Measurements from ENCODE around the gene SLC16A4.
A peak's percentile ranks its signal among the peaks of the same experiment; 100 is the strongest.
"Not testable (repeated sequence)": the region's sequence is repeated elsewhere in the genome, so short reads cannot be mapped to it uniquely, and the experiment has no call there.

The SLC16A4 gene

DNA sequence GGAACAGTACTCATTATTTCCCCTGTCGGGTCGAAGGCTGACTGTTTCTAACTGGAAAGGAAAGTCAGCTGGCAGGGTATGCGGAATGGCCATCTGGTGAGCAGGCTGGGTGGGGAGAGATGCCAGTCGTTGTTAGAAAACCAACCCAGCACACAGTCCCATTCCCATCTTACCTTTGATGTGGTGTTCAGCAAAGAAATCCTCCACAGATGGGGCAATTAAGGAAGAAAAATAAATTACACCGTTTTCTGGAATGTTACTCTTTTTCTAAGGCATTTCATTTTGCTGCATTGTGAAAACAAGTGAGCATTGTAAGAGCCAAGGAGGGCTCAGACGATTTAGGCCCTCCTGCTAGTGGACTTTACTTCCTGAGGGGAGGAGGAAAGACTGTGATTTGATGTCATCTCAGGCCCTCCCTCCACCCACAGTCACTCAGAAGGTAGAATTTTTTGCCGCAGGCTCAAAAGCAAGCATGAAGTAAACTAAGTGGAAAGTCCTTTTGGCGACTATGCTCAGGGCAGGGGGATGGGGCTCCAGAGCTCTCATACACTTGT is at the start of gene SLC16A4:
SLC16A4 (minus strand) TSS at position 335 of the 554 bp plus-strand sequence. CDS start 1,703 bp downstream, outside the sequence.
- no peak for DNase-seq

DNA sequence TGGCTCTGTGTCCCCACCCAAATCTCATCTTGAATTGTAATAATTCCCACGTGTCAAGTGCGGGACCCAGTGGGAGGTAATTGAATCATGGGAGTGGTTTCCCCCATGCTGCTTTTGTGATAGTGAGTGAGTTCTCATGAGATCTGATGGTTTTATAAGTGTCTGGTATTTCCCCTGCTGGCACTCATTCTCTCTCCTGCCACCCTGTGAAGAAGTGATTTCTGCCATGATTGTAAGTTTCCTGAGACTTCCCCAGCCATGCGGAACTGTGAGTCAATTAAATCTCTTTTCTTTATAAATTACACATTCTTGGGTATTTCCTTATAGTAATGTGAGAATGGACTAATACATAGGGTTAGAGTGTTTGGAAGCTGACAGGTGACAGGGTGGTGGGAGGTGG is 49.0 kb upstream of the SLC16A4 start:
- not testable (repeated sequence) for DNase-seq

DNA sequence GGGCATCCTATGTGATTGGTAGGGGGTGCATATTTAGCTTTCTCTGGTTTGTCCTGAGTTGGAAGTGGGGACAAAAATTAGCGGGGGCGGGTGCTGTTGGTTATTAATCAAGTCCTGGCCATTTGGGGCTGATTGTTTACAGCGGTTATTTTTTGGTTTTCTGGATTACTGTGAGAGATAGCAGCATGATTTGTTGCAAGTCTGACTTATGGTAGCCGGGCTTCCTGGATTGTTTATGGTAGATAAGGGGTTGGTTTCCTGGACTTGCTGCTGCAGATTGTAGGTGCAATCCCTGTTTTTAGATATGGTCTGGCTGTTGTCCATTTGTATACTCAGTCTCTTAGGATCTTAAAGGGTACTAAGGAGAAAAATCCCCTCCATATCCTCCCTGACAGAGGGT is 48.1 kb upstream of the SLC16A4 start:
- no peak for DNase-seq

GRCh38 chr1:110437645-110438299 is 46.9 kb upstream of the SLC16A4 start:
- DNase-seq, result not testable (repeated sequence)

- DNase-seq, result no peak
Measured at GRCh38 chr1:110436635-110437034, 45.8 kb upstream of the SLC16A4 start.

GRCh38 chr1:110434946-110435345 is 44.1 kb upstream of the SLC16A4 start:
- no peak for DNase-seq

DNA sequence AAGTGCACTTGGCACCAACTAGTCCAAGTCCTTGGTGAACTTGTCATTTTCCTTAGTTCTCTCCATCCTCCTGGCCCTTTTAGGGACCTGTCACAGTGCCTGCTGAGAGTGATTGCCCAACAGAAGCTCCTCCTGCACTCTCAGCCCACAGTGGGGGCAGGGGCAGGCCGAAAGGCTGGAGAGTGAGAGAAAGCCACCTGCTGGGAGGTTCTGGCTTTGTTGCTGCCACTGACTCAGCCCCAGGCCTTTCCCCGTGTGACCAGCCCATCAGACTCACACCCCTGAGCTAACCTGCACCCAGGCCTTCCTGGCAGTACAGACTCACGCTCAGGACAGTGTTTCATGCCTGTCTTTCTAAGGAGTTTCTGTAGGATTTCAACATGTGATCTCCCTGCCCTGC is 43.0 kb upstream of the SLC16A4 start:
- no peak for DNase-seq

DNA sequence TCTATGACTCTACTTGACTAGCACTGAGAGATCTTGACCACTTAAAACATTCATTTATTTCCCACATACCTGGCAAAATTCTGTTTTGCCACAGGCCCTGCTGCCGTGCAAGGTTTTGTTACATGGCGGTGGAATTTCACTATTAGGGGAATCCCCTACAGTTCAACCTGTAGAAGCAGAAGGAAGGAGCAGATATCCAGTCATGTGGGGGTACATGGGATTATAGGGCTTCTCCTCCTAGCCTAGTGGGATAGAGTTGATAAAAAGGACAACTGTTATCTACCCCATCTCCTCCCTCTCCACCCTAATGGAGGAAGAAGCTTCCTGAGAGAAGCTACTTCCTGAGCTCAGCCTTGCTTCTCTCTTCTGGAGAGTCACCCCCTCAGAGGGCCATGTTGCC is 42.4 kb upstream of the SLC16A4 start:
- no peak for DNase-seq

DNA sequence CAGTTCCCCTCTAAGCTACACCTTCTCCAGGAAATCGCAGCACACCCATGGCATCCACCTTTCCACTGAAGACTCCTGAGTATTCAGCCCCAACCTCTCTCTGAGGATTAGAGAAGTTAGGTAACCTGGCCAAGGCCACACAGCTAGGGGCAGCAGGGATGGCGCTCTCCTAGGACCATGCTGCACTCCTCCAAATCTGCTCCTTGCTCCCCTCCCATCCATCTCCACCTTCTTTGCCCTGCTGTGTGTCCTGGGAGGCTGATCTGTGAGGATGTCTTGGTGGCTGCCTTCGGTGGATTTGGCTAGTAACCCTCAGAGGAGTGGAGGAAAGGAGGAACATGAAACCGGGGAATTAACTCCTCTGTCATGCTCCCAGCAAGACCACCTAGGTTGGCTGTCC is 40.1 kb upstream of the SLC16A4 start:
- no peak for DNase-seq

DNA sequence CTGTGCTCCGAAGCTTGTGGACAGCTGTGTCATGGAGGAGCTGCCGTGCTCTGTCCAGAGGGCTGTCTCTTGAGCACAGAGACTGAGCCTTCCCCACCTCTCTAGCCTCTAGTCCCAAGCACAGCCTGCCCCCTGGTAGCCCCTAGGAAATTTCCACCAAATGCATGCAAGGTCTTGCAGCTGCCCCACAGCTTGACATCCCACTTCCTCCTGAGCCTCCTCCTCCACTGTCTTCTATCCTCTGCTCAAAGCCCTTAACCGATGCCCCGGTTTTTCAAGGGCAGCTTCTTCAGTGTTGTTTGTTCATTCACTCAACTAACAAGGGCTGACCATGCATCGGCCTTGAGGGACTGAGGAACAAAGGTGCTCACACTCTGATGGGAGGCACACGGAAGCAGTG is 39.5 kb upstream of the SLC16A4 start:
- DNase-seq, result no peak

- DNase-seq, result no peak
Measured at GRCh38 chr1:110428946-110429345, 38.1 kb upstream of the SLC16A4 start.

DNA sequence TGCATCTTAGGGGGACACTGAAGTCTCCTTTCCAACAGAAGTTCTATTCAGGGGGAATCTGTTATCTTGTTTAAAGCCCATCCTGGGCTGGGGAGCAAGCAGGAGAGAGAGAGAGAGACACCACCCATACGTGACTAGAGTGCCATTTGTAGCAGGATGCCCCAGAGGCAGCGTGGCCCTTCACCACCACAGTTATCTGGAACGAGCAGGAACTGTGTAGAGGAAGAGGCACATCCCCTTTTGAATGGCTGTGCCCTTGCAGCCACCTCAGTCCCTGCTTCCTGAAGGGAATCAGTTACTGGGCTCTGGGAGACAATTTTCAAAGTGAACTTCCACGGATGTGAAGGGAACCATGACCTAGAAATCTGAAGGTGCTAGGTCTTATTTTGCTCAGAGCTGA is 36.0 kb upstream of the SLC16A4 start:
- no peak for DNase-seq

GRCh38 chr1:110425612-110426152 is 34.9 kb upstream of the SLC16A4 start:
- DNase-seq, result no peak

DNA sequence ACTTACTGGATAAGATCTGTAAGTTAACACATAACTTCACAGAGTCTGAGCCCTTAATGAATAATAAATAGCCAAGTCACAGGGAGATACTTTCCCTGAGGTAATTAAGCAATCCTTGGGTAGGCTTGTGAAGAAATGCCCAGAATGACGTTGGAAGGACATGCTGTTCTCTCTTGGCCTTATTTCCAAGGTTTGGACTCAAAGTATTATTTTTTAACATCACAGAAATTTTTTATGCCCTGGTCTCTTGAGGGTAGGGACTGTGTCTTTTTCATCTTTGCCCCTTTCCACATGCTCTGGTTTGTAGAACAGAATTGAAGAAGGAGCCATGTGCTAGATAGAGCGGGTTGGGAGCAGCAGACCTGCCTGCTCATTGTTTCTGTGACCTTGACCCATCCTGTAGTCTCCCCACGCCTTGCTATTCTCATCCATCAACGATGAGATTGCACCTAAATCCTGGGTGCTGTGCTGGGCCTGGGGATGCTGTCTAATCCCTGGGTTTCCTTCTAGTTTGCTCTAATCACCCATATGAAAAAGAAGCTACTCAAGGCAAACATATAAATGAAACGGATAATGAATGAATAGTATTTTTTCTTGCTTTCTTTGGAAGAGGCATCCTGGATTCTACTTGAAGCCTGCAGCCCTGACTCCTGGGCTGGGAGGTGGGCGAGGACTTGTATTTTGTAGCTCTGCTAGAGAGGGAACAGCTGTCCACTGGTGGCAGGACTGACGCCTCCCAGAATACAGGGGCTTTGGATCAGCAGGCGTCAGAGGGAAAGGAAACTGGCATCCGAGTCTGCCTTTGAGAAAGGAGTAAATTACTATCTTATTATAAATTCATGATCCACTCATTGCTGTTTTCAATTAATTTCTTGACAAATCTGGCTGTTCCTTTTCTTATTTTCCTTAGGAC is 34.1 kb upstream of the SLC16A4 start:
- no peak for DNase-seq

GRCh38 chr1:110420874-110421793 is 30.3 kb upstream of the SLC16A4 start:
- DNase-seq, result no peak

DNA sequence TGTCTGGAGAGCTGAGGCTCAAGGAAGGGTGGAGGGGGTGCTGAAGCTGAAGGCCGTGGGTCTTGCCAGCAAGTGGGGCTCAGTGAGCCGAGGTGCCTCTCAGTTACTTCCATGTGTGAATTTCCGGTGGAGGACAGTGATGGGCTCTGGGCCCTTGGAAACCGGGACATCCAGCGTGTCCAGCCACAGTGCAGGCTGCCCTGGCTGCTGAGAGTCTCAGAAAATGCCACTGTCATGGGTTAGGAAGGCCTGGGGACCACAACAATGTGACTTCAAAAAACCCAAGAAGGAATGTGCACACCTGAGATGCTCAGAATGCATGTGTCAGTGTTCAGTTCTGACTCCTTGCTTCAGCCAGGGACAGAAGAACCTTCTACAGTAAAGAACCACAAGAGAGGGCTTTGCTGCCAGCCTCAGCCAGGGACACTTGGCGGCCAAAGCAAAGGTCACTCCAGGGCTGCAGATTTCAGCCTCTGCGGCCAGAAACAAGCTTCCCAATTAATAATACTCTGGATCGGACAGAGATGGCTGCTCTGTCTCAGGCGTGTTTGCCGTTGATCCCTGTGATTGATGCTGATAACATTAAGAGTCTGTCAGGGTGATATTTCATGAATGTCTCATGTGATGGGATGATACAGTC is 29.3 kb upstream of the SLC16A4 start:
- DNase-seq, result no peak

DNA sequence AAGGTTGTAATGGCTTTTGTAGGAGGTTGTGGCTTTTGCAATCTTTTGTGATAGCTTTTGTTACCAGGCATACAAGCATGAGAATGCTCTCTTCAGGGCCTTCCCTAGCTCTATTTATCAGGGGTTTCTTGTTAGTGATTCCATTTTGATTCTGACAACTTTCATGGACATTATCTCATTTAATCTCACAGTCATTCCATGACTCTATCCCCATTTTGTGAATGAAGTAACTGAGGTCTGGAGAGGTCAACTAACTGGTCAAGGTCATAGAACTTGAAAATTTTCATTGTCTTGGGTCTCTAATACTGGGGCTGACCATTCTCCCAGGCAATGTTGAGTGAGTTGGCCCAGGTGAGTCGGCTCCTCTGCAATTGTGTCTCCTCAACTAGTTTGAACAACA is 27.9 kb upstream of the SLC16A4 start:
- DNase-seq, result no peak

- DNase-seq, result not testable (repeated sequence)
Measured at GRCh38 chr1:110413045-110413444, 22.2 kb upstream of the SLC16A4 start.

DNA sequence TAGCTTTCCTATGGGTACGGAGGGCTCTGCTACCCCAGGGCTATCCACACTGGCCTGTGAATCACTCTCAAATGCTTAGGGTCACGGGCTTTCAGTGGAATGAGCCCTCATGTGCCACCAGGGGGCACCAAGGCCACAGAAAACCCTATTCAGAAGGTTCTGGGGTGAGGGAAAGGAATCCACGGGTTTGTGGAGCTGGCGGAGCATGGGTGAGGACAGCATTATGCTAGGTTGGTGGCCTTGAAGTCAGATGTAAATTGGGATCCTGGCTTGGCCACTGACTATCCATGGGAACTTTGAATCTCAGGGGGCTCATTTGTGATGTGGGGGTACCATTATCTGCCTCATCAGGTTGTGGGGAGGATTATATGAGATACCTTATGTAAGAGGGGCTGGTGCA is 21.8 kb upstream of the SLC16A4 start:
- DNase-seq, result peak; percentile 2

GRCh38 chr1:110411173-110411735 is 20.4 kb upstream of the SLC16A4 start:
- DNase-seq, result no peak

- DNase-seq, result no peak
Measured at GRCh38 chr1:110409316-110409715, 18.5 kb upstream of the SLC16A4 start.

GRCh38 chr1:110408488-110408887 is 17.7 kb upstream of the SLC16A4 start:
- no peak for DNase-seq
